NT2/D1 (cell line): Measurements from ENCODE around the gene ESR2.
"Not testable (repeated sequence)": the region's sequence is repeated elsewhere in the genome, so short reads cannot be mapped to it uniquely, and the experiment has no call there.

ENCODE experiments used
- DNase-seq: peaks from one replicate; pipeline ENCODE4 v3.0.0-alpha.2; 2011; ENCODE audit warnings: low read depth, low spot score
- H3K27me3 ChIP-seq: 2 replicates; pipeline ENCODE4 v1.6.0; 2011; ENCODE audit warnings: mild to moderate bottlenecking; ENCODE audit not compliant: insufficient read length, insufficient read depth
- H3K36me3 ChIP-seq: 2 replicates; pipeline ENCODE4 v1.6.1; 2011; ENCODE audit warnings: mild to moderate bottlenecking, low read length, mixed read lengths; ENCODE audit not compliant: insufficient read depth, insufficient read length
- H3K4me1 ChIP-seq: 2 replicates; pipeline ENCODE4 v1.5.1; 2011; ENCODE audit not compliant: insufficient read depth, insufficient read length
- H3K4me3 ChIP-seq: 2 replicates; pipeline ENCODE4 v1.5.1; 2011; ENCODE audit warnings: low read depth; ENCODE audit not compliant: insufficient read length
- H3K9ac ChIP-seq: 2 replicates; pipeline ENCODE4 v1.6.0; 2011; ENCODE audit warnings: low read depth; ENCODE audit not compliant: insufficient read length
- H3K9me3 ChIP-seq: 2 replicates; pipeline ENCODE4 v1.5.1; 2011; ENCODE audit warnings: mild to moderate bottlenecking, low read length; ENCODE audit not compliant: insufficient read depth
- SUZ12 ChIP-seq: IDR thresholded peaks from 2 replicates; pipeline ENCODE4 v1.6.1; 2011; ENCODE audit not compliant: insufficient read length, insufficient read depth; ENCODE audit errors: extremely low read depth
- YY1 ChIP-seq: IDR thresholded peaks from 2 replicates; pipeline ENCODE4 v1.6.1; 2011; ENCODE audit not compliant: insufficient read length, insufficient read depth
- ZNF274 ChIP-seq: IDR thresholded peaks from 2 replicates; pipeline ENCODE4 v1.6.1; 2011; ENCODE audit warnings: mild to moderate bottlenecking, low read depth, low read length

The ESR2 gene

GRCh38 chr14:64061115-64061514 lies 233.1 kb downstream of the ESR2 start:
- Histone ChIP-seq H3K4me1 (no peaks in the 10 kb centered on the region), H3K27me3 (no peaks in the 10 kb centered on the region), H3K36me3 (peaks cover 3% of the 10 kb centered on the region), H3K9ac (no peak overlapping the region), H3K4me3 (no peak overlapping the region), H3K9me3 (no peaks in the 10 kb centered on the region)
- no peak for DNase-seq
- TF ChIP-seq ZNF274 (no peak), YY1 (no peak), SUZ12 (no peak)

GRCh38 chr14:64060648-64061096 lies 233.5 kb downstream of the ESR2 start:
- Histone ChIP-seq H3K4me1 (no peaks in the 10 kb centered on the region), H3K36me3 (peaks cover 6% of the 10 kb centered on the region), H3K9ac (no peak overlapping the region), H3K4me3 (no peak overlapping the region), H3K27me3 (no peaks in the 10 kb centered on the region), H3K9me3 (no peaks in the 10 kb centered on the region)
- peak; percentile 61 for DNase-seq
- TF ChIP-seq SUZ12 (no peak), ZNF274 (no peak), YY1 (no peak)

- DNase-seq: no peak
- TF ChIP-seq ZNF274: no peak
- TF ChIP-seq YY1: no peak
- no peak for TF ChIP-seq SUZ12
- H3K27me3 ChIP-seq: no peaks in the 10 kb centered on the region
- no peak overlapping the region for H3K4me3 ChIP-seq
- H3K9ac ChIP-seq: no peak overlapping the region
- no peaks in the 10 kb centered on the region for H3K4me1 ChIP-seq
- peaks cover 6% of the 10 kb centered on the region for H3K36me3 ChIP-seq
- no peaks in the 10 kb centered on the region for H3K9me3 ChIP-seq
Measured at GRCh38 chr14:64060199-64060545, 234.0 kb downstream of the ESR2 start.

GRCh38 chr14:64059454-64060198 lies 234.5 kb downstream of the ESR2 start:
- H3K4me3 ChIP-seq: no peak overlapping the region
- no peak overlapping the region for H3K9ac ChIP-seq
- peaks cover 6% of the 10 kb centered on the region for H3K36me3 ChIP-seq
- H3K4me1 ChIP-seq: no peaks in the 10 kb centered on the region
- no peak for TF ChIP-seq SUZ12
- no peak for TF ChIP-seq YY1
- no peak for TF ChIP-seq ZNF274
- H3K27me3 ChIP-seq: no peaks in the 10 kb centered on the region
- DNase-seq: no peak
- no peaks in the 10 kb centered on the region for H3K9me3 ChIP-seq

- Histone ChIP-seq H3K9me3 (no peaks in the 10 kb centered on the region), H3K9ac (no peak overlapping the region), H3K36me3 (peaks cover 13% of the 10 kb centered on the region), H3K27me3 (no peaks in the 10 kb centered on the region), H3K4me3 (no peak overlapping the region), H3K4me1 (no peaks in the 10 kb centered on the region)
- DNase-seq: no peak
- TF ChIP-seq SUZ12: no peak
- TF ChIP-seq ZNF274: no peak
- TF ChIP-seq YY1: no peak
Measured at GRCh38 chr14:64053694-64054669, 240.2 kb downstream of the ESR2 start.

GRCh38 chr14:64049616-64050381 lies 244.4 kb downstream of the ESR2 start:
- TF ChIP-seq YY1 (no peak), SUZ12 (no peak), ZNF274 (no peak)
- Histone ChIP-seq H3K9me3 (no peaks in the 10 kb centered on the region), H3K4me1 (no peaks in the 10 kb centered on the region), H3K36me3 (peaks cover 10% of the 10 kb centered on the region), H3K9ac (no peak overlapping the region), H3K4me3 (no peak overlapping the region), H3K27me3 (no peaks in the 10 kb centered on the region)
- DNase-seq: no peak

GRCh38 chr14:64045091-64045490 lies 249.1 kb downstream of the ESR2 start:
- no peak overlapping the region for H3K4me3 ChIP-seq
- H3K4me1 ChIP-seq: no peaks in the 10 kb centered on the region
- no peaks in the 10 kb centered on the region for H3K27me3 ChIP-seq
- TF ChIP-seq YY1: no peak
- TF ChIP-seq SUZ12: no peak
- no peak for TF ChIP-seq ZNF274
- no peak for DNase-seq
- no peak overlapping the region for H3K9ac ChIP-seq
- H3K36me3 ChIP-seq: peaks cover 2% of the 10 kb centered on the region
- H3K9me3 ChIP-seq: peaks cover 21% of the 10 kb centered on the region

- not testable (repeated sequence) for H3K4me3 ChIP-seq, H3K4me1 ChIP-seq, H3K36me3 ChIP-seq, H3K9ac ChIP-seq, DNase-seq, H3K27me3 ChIP-seq
- peaks cover 28% of the 10 kb centered on the region for H3K9me3 ChIP-seq
Measured at GRCh38 chr14:64043296-64043695, 250.9 kb downstream of the ESR2 start.
